OCI-LY3 (cell line): Measurements from ENCODE around the gene CDH5.

Source experiments
- H2AFZ ChIP-seq: fragments of 200-600, 300-600 bp; shearing (Covaris generic); 2 replicates; pipeline ENCODE4 v1.6.0; 2014; ENCODE audit warnings: antibody characterized with exemption, low read depth, low read length
- H3K27ac ChIP-seq: fragments of 200-600, 300-600 bp; sonication (generic); 2 replicates; pipeline ENCODE4 v1.5.1; 2014; ENCODE audit warnings: mild to moderate bottlenecking, low read length, moderate library complexity, mixed read lengths
- H3K27me3 ChIP-seq: fragments of 200-600, 300-600 bp; sonication (generic); 2 replicates; pipeline ENCODE4 v1.6.1; 2014; ENCODE audit warnings: low read depth, low read length, mixed read lengths
- H3K36me3 ChIP-seq: fragments of 200-600, 300-600 bp; sonication (generic); replicated peaks from 2 replicates; pipeline ENCODE3; 2014; ENCODE audit warnings: low read depth, low read length, mixed read lengths
- H3K4me1 ChIP-seq: fragments of 300-600, 200-600 bp; sonication (generic); 2 replicates; pipeline ENCODE4 v1.6.1; 2014; ENCODE audit warnings: low read length, mixed read lengths
- H3K4me2 ChIP-seq: fragments of 200-600, 300-600 bp; sonication (generic); 2 replicates; pipeline ENCODE4 v1.6.1; 2014; ENCODE audit warnings: low read length, mixed read lengths
- H3K4me3 ChIP-seq: fragments of 300-600, 200-600 bp; sonication (generic); 2 replicates; pipeline ENCODE4 v1.5.1; 2014; ENCODE audit warnings: antibody characterized with exemption, mild to moderate bottlenecking, low read length, moderate library complexity
- H3K79me2 ChIP-seq: fragments of 300-600, 200-600 bp; shearing (Covaris generic); 2 replicates; pipeline ENCODE4 v1.6.1; 2014; ENCODE audit warnings: mild to moderate bottlenecking, low read length, mixed read lengths
- H3K9ac ChIP-seq: fragments of 300-600, 200-600 bp; shearing (Covaris generic); 2 replicates; pipeline ENCODE4 v1.6.0; 2014; ENCODE audit warnings: mild to moderate bottlenecking, low read length, moderate library complexity
- H3K9me3 ChIP-seq: fragments of 200-600, 300-600 bp; shearing (Covaris generic); 2 replicates; pipeline ENCODE4 v1.6.1; 2014; ENCODE audit warnings: low read length, mixed read lengths; ENCODE audit not compliant: insufficient read depth
- H4K20me1 ChIP-seq: fragments of 200-600, 300-600 bp; sonication (generic); 2 replicates; pipeline ENCODE4 v1.6.1; 2016; ENCODE audit warnings: low read length, mixed read lengths; ENCODE audit not compliant: insufficient read depth
- EZH2phosphoT487 ChIP-seq: fragments of 200-600 bp; shearing (Covaris generic); IDR thresholded peaks from 2 replicates; pipeline ENCODE4 v1.6.1; 2018; ENCODE audit warnings: antibody characterized with exemption, mixed run types, low read depth
- TF ChIP-seq, protein P1 (sequence below): fragments of 200-600, 300-600 bp; sonication (generic); IDR thresholded peaks from 2 replicates; pipeline ENCODE4 v1.5.1; 2014; ENCODE audit warnings: antibody characterized with exemption, low read length, low read depth

The CDH5 gene

DNA sequence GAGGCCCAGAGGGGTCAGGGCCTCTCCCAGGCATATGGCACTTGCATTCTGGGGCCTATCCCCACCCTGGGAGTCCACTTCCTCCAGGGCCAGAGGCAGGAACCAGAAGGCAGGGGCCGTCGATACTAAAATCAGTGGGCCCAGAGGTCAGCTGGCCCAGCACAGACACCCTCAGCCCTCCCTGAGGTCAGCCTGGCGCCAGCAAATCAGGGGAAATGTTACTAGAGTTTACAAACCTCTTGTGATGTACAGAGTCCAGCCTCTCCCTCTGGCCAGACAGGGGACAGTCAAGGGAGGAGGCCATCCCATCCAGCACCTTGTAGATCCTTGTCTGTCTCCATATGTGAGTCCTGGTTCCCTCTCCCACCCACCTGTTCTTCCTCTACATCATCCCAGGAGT lies 10.8 kb downstream of the CDH5 start:
- Histone ChIP-seq H3K4me2 (no peak overlapping the region), H3K4me1 (no peaks in the 10 kb centered on the region)

DNA sequence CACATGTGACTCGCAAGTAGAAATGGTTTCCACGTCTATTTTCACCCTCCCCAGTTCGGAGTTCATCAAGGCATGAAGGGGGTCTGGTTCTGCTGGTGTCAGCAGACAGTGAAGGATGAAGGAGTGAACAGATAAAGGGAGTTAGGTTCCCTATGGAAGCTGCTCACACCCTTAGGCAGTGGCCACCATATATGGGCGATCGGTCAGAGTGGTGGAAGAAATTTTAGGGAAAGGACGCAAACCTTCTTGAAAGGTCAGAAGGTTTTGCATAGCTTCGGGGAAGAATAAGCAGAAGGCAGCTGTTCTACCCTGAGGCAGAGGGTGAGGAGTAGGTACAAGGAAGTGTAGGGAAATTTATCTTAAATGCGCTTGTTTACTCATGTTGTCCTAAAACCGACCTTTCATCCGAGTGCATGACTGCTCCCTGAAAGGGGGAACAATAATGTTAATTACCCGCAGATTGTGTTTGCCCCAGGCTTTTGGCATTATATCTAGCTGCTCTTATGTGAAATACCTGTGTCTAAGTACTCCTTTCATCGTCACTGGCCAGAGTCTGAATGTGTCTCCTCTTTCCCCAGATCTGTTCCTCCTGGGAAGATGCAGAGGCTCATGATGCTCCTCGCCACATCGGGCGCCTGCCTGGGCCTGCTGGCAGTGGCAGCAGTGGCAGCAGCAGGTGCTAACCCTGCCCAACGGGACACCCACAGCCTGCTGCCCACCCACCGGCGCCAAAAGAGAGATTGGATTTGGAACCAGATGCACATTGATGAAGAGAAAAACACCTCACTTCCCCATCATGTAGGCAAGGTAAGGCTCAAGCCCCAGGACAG lies 12.5 kb downstream of the CDH5 start:
- H4K20me1 ChIP-seq = no peaks in the 10 kb centered on the region
- no peak for TF ChIP-seq EZH2phosphoT487
- TF ChIP-seq, protein P1, sequence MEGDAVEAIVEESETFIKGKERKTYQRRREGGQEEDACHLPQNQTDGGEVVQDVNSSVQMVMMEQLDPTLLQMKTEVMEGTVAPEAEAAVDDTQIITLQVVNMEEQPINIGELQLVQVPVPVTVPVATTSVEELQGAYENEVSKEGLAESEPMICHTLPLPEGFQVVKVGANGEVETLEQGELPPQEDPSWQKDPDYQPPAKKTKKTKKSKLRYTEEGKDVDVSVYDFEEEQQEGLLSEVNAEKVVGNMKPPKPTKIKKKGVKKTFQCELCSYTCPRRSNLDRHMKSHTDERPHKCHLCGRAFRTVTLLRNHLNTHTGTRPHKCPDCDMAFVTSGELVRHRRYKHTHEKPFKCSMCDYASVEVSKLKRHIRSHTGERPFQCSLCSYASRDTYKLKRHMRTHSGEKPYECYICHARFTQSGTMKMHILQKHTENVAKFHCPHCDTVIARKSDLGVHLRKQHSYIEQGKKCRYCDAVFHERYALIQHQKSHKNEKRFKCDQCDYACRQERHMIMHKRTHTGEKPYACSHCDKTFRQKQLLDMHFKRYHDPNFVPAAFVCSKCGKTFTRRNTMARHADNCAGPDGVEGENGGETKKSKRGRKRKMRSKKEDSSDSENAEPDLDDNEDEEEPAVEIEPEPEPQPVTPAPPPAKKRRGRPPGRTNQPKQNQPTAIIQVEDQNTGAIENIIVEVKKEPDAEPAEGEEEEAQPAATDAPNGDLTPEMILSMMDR = no peak
- H3K9ac ChIP-seq = no peak overlapping the region
- no peak overlapping the region for H3K4me3 ChIP-seq
- H3K27me3 ChIP-seq = 0 out of 2 replicates have a peak, but pooled peaks cover 2% of the 10 kb centered on the region
- no peaks in the 10 kb centered on the region for H3K9me3 ChIP-seq
- H3K4me2 ChIP-seq = no peak overlapping the region
- H3K79me2 ChIP-seq = no peaks in the 10 kb centered on the region
- no peaks in the 10 kb centered on the region for H3K36me3 ChIP-seq
- no peak overlapping the region for H3K27ac ChIP-seq
- no peaks in the 10 kb centered on the region for H3K4me1 ChIP-seq
- H2AFZ ChIP-seq = no peak overlapping the region

More for the DNA sequence above, 10.8 kb downstream of the CDH5 start:
- Histone ChIP-seq H3K27ac (no peak overlapping the region), H3K4me3 (no peak overlapping the region), H3K9ac (no peak overlapping the region), H3K79me2 (no peaks in the 10 kb centered on the region), H3K27me3 (no peaks in the 10 kb centered on the region), H3K9me3 (no peaks in the 10 kb centered on the region), H4K20me1 (no peaks in the 10 kb centered on the region), H3K36me3 (no peaks in the 10 kb centered on the region), H2AFZ (no peak overlapping the region)
- TF ChIP-seq, protein P1 = no peak
- no peak for TF ChIP-seq EZH2phosphoT487

DNA sequence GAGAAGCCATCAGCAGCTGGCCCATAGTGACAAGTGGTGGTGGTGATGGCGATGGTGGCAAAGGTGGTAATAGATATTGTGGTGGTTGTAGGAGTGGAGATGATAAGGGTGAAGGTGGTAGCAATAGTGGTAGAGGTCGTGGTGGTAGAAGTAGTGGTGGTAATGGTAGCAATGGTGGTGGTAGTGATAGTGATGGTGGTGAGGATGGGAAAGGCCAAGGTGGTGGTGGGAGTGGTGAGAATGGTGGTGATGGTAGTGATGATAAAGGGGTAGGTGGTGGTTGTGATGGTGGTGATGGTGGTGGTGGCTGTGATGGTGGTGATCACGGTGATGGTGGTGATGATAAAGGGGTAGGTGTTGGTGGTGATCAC lies 13.1 kb downstream of the CDH5 start:
- H3K79me2 ChIP-seq = no peaks in the 10 kb centered on the region
- H3K4me2 ChIP-seq = no peak overlapping the region
- H3K27me3 ChIP-seq = 0 out of 2 replicates have a peak, but pooled peaks cover 2% of the 10 kb centered on the region
- no peak overlapping the region for H3K27ac ChIP-seq
- H3K9ac ChIP-seq = no peak overlapping the region
- H3K4me1 ChIP-seq = no peaks in the 10 kb centered on the region
- TF ChIP-seq EZH2phosphoT487 = no peak
- TF ChIP-seq, protein P1 = no peak
- H3K9me3 ChIP-seq = no peaks in the 10 kb centered on the region
- H3K4me3 ChIP-seq = no peak overlapping the region
- no peaks in the 10 kb centered on the region for H3K36me3 ChIP-seq
- no peaks in the 10 kb centered on the region for H4K20me1 ChIP-seq
- H2AFZ ChIP-seq = no peak overlapping the region

DNA sequence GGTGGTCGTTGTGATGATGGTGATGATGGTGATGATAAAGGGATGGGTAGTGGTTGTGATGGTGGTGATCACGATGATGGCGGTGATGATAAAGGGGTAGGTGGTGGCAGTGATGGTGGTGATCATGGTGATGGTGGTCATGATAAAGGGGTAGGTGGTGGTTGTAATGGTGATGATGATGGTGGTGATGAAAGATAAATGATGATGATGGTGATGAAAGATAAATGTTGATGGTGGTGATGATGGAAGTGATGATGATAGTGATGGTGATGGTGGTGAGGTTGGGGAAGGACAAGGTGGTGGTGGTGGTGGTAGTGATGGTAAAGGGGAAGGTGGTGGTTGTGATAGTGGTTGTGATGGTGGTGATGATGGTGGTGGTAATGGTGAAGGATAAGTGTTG lies 13.9 kb downstream of the CDH5 start:
- Histone ChIP-seq H3K36me3 (no peaks in the 10 kb centered on the region), H3K4me2 (no peak overlapping the region), H2AFZ (no peak overlapping the region), H3K79me2 (no peaks in the 10 kb centered on the region), H3K27ac (no peak overlapping the region), H3K4me3 (no peak overlapping the region), H3K4me1 (no peaks in the 10 kb centered on the region), H3K9me3 (no peaks in the 10 kb centered on the region), H3K27me3 (peaks cover 2% of the 10 kb centered on the region; the same call in 1 of the 2 replicates), H4K20me1 (no peaks in the 10 kb centered on the region), H3K9ac (no peak overlapping the region)
- TF ChIP-seq, protein P1 = no peak
- no peak for TF ChIP-seq EZH2phosphoT487
